Measurements from ENCODE around the gene SNX8. TPM values are rescaled to one million over a fixed set of nuclear protein-coding genes. Genes with fewer than 3 reads are reported as not detected.
"Not testable (repeated sequence)": the region's sequence is repeated elsewhere in the genome, so short reads cannot be mapped to it uniquely, and the experiment has no call there.

The SNX8 gene
- total RNA-seq, 2 experiments from 2014 or later: 12.1 to 42.0 TPM

- Histone ChIP-seq H3K36me3 (ENCODE audit: insufficient read depth, low read length) (peaks cover 15% of the 10 kb centered on the region), H3K9me3 (ENCODE audit: low read length) (no peaks in the 10 kb centered on the region), H3K9me2 (ENCODE audit: insufficient read depth, low read length) (no peaks in the 10 kb centered on the region), H3K27ac (ENCODE audit: low read depth, low read length, poor library complexity, severe bottlenecking) (no peak overlapping the region), H3K4me3 (ENCODE audit: low read depth, low read length, poor library complexity, severe bottlenecking) (no peak overlapping the region), H2AFZ (ENCODE audit: low read length) (no peak overlapping the region), H3K79me2 (ENCODE audit: insufficient read depth, low read depth, low read length) (peaks cover 20% of the 10 kb centered on the region), H3K4me2 (ENCODE audit: low read length) (no peak overlapping the region), H3K4me1 (ENCODE audit: insufficient read depth, low read length, poor library complexity, severe bottlenecking) (peaks cover 9% of the 10 kb centered on the region), H4K20me1 (ENCODE audit: insufficient read depth, low read length) (no peaks in the 10 kb centered on the region)
- intact Hi-C loops (cut with micrococcal nuclease; ENCODE audit: unreplicated experiment): loop anchor here (10.0 kb wide), 1 partner anchor 775 kb away; the partner anchor contains the start of gene PSMG3
- BruUV-seq (replicated peaks): no TSS peak
- ChIA-PET CTCF (ENCODE audit: unreplicated experiment) (no interaction called here), POLR2A (interaction anchor here (0.7 kb wide), 1 partner anchor 38 kb away, joined by 3 read pairs; no protein-coding TSS in a partner anchor)
- TF ChIP-seq CTCF (conservative IDR thresholded peaks at IDR 0.05; ENCODE audit: low read length) (no peak), EZH2phosphoT487 (IDR thresholded peaks at IDR 0.05; ENCODE audit: borderline replicate concordance, low read depth, low read length) (no peak)
- no peak for DNase-seq (ENCODE audit: low spot score)
These were observed 35.8 kb upstream of the SNX8 start for GRCh38 chr7:2350055-2350454.

GRCh38 chr7:2347351-2348063 lies 33.3 kb upstream of the SNX8 start:
- ChIA-PET CTCF (ENCODE audit: unreplicated experiment) (interaction anchor here (0.6 to 1.2 kb wide), 2 partner anchors 105 to 122 kb away, joined by 3 to 7 read pairs; partner anchors contain the start of genes MRM2 and NUDT1), POLR2A (interaction anchor here (0.8 to 1.0 kb wide), 2 partner anchors 109 to 181 kb away, joined by 4 to 5 read pairs; no protein-coding TSS in a partner anchor)
- not testable (repeated sequence) for H4K20me1 ChIP-seq (ENCODE audit: insufficient read depth, low read length); H2AFZ ChIP-seq (ENCODE audit: low read length); H3K4me2 ChIP-seq (ENCODE audit: low read length); H3K9me2 ChIP-seq (ENCODE audit: insufficient read depth, low read length); H3K4me1 ChIP-seq (ENCODE audit: insufficient read depth, low read length, poor library complexity, severe bottlenecking); H3K4me3 ChIP-seq (ENCODE audit: low read depth, low read length, poor library complexity, severe bottlenecking); H3K27ac ChIP-seq (ENCODE audit: low read depth, low read length, poor library complexity, severe bottlenecking); H3K79me2 ChIP-seq (ENCODE audit: insufficient read depth, low read depth, low read length); BruUV-seq (replicated peaks); H3K9me3 ChIP-seq (ENCODE audit: low read length); DNase-seq (ENCODE audit: low spot score)
- peaks cover 15% of the 10 kb centered on the region for H3K36me3 ChIP-seq (ENCODE audit: insufficient read depth, low read length)
- intact Hi-C loops (cut with micrococcal nuclease; ENCODE audit: unreplicated experiment): loop anchor here (1.0 kb wide), 2 partner anchors 104 to 247 kb away; no protein-coding TSS in a partner anchor

- intact Hi-C loops (cut with micrococcal nuclease; ENCODE audit: unreplicated experiment): no loop called here
- no TSS peak for BruUV-seq (replicated peaks)
- Histone ChIP-seq H2AFZ (ENCODE audit: low read length) (no peak overlapping the region), H3K79me2 (ENCODE audit: insufficient read depth, low read depth, low read length) (no peaks in the 10 kb centered on the region), H3K36me3 (ENCODE audit: insufficient read depth, low read length) (peaks cover 8% of the 10 kb centered on the region), H4K20me1 (ENCODE audit: insufficient read depth, low read length) (no peaks in the 10 kb centered on the region), H3K4me1 (ENCODE audit: insufficient read depth, low read length, poor library complexity, severe bottlenecking) (no peaks in the 10 kb centered on the region), H3K9me2 (ENCODE audit: insufficient read depth, low read length) (no peaks in the 10 kb centered on the region), H3K4me3 (ENCODE audit: low read depth, low read length, poor library complexity, severe bottlenecking) (no peak overlapping the region), H3K9me3 (ENCODE audit: low read length) (no peaks in the 10 kb centered on the region), H3K27ac (ENCODE audit: low read depth, low read length, poor library complexity, severe bottlenecking) (no peak overlapping the region), H3K4me2 (ENCODE audit: low read length) (no peak overlapping the region)
- POLR2A ChIA-PET: interaction anchor here (0.7 to 1.1 kb wide), 3 partner anchors 12 to 59 kb away, joined by 3 read pairs; no protein-coding TSS in a partner anchor
- TF ChIP-seq CTCF (conservative IDR thresholded peaks at IDR 0.05; ENCODE audit: low read length) (no peak), EZH2phosphoT487 (IDR thresholded peaks at IDR 0.05; ENCODE audit: borderline replicate concordance, low read depth, low read length) (no peak)
- CTCF ChIA-PET (ENCODE audit: unreplicated experiment): no interaction called here
- DNase-seq (ENCODE audit: low spot score): no peak
These were observed 22.5 kb upstream of the SNX8 start for GRCh38 chr7:2336626-2337299.

GRCh38 chr7:2332606-2333231 lies 18.5 kb upstream of the SNX8 start:
- H3K4me2 ChIP-seq (ENCODE audit: low read length); H3K4me1 ChIP-seq (ENCODE audit: insufficient read depth, low read length, poor library complexity, severe bottlenecking); H3K9me2 ChIP-seq (ENCODE audit: insufficient read depth, low read length); H3K36me3 ChIP-seq (ENCODE audit: insufficient read depth, low read length); CTCF ChIA-PET (ENCODE audit: unreplicated experiment); BruUV-seq (replicated peaks); DNase-seq (ENCODE audit: low spot score); H2AFZ ChIP-seq (ENCODE audit: low read length); H3K9me3 ChIP-seq (ENCODE audit: low read length); H4K20me1 ChIP-seq (ENCODE audit: insufficient read depth, low read length); H3K79me2 ChIP-seq (ENCODE audit: insufficient read depth, low read depth, low read length); intact Hi-C loops (cut with micrococcal nuclease; ENCODE audit: unreplicated experiment); H3K4me3 ChIP-seq (ENCODE audit: low read depth, low read length, poor library complexity, severe bottlenecking); H3K27ac ChIP-seq (ENCODE audit: low read depth, low read length, poor library complexity, severe bottlenecking): not testable (repeated sequence)
- POLR2A ChIA-PET: interaction anchor here (0.7 kb wide), 1 partner anchor 7 kb away, joined by 3 read pairs; no protein-coding TSS in a partner anchor

Data from OCI-LY7 (cell line).